HL-60/S4 treated with phorbol 12-myristate 13-acetate at 8.2 ng/mL for 4 days and 3 days (cell line): Measurements from ENCODE around the gene ANGPTL8.

Experiments
- in situ Hi-C: fragments of 300-500 bp; cut with MboI; formaldehyde crosslinking; loops from 2 replicates; pipeline ENCODE4 v1.15.0; 2022; ENCODE audit warnings: low sequenced_read_pairs

The ANGPTL8 gene, protein sequence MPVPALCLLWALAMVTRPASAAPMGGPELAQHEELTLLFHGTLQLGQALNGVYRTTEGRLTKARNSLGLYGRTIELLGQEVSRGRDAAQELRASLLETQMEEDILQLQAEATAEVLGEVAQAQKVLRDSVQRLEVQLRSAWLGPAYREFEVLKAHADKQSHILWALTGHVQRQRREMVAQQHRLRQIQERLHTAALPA

DNA sequence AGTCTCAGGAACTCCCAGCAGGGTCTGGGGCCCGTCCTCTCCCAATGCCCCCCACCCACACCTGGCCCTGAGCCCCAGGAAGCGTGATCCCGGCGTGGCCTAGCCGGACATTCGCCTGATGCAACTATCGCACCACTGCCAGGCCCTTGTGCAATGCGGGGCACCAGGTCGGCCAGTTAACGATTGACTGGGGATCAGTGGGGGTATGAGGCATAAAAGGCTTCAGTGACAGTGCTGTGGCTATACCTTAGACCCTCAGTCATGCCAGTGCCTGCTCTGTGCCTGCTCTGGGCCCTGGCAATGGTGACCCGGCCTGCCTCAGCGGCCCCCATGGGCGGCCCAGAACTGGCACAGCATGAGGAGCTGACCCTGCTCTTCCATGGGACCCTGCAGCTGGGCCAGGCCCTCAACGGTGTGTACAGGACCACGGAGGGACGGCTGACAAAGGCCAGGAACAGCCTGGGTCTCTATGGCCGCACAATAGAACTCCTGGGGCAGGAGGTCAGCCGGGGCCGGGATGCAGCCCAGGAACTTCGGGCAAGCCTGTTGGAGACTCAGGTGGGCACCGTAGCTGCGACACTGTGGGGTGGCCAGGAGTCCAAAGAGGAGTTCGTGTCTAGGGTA is at the start of gene ANGPTL8:
Gene ANGPTL8 (plus strand): TSS at position 243 of the 624 bp plus-strand sequence. CDS start 19 bp downstream, at position 262.
- in situ Hi-C loops, result no loop called here

DNA sequence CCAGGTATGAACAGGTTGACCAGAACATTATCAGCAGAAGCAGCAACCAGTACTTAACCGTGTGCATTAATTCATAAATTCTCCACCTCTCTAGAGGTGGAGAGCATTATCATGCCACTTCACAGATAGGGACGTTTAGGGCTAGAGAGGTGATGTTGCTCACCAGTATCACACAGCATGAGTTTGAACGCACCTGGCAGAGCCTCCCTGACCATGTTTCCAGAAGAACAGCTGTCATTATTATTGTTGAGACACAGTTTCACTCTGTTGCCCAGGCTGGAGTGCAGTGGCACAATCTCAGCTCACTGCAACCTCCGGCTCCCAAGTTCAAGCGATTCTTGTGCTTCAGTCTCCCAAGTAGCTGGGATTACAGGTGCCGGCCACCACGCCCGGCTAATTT is 48.9 kb upstream of the ANGPTL8 start:
- in situ Hi-C loops, result no loop called here

DNA sequence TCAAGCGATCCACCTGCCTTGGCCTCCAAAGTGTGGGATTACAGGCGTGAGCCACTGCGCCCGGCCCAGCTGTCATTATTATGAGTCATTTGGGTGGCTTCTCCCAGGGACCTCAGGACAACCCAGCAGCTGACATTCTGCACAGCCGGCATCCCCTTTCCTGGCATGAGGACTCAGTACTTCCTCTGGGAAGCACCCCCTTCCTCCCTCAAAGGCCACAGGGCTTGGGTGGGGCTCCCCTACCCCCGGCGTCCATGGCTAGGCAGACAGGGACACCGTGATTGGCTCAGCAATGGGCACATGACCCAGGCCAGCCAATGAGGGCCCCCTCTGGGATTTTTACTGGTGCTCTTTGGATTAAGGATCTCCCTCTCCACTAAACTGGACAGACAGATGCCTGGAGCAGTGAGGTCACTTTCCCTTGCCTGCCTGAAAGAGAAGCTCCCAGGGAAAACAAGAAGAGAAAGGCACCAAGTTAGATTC is 48.1 kb upstream of the ANGPTL8 start:
- in situ Hi-C loops, result no loop called here

DNA sequence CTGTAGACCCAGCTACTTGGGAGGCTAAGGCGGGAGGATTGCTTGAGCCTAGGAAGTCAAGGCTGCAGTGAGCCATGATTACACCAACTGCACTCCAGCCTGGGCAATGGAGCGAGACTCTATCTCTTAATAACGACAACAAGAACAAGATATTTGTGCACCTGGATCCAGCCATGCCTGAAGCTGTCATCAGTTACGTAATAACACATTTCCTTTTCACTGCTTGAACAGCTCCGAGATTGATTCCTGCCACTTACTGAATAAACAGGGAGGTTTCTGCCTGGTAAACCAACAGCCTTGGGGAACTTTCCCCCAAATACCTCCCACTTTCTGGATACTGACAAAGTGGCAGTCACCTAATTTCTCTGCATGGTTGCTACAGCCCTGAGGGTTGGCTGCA is 47.5 kb upstream of the ANGPTL8 start:
- in situ Hi-C loops, result no loop called here

DNA sequence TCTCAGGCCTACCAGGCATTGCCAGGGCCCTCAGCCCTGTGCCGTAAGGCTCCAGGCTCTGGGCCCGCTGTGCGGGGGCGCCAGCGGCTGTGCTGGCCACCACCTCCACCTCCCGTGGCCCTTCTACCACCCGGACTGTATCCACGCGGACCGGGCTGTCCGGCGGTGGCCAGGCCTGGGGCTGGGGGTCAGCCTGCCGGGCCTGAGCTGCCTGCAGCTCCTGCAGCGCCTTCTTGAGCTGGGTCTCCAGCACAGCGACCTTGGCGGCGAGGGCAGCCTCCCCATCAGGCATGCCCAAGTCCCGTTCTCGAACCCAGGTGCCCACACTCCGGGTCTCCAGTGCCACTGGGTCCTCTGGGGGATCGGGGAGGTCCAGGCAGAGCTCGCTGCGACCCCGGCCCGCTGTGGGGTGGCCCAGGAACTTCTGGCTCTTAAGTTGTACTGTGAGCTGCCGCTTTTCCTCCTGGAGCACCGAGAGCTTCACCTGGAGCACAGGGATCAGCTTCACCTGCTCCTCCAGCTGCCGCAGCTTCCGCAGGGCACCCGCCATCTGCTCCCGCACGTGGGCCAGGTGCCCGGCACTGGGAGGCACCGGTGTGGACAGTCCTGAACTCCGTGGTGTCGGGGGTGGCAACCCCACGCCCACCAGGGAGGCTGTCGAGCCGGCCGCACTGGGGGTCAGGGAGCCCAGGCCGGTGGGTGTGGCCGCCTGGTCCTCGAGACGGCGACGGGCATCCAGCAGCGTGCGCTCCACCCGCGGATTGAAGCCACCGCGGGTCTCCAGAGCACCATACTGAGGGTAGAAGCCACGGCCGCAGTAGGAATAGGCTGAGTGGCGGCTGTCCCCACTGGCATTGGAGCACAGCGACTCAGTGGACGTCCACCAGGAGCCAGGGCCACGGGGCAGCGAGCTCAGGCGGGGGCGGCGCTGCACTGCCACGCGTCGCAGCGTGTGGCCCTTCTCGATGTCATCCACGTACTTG is 46.2 kb upstream of the ANGPTL8 start:
- in situ Hi-C loops, result no loop called here

DNA sequence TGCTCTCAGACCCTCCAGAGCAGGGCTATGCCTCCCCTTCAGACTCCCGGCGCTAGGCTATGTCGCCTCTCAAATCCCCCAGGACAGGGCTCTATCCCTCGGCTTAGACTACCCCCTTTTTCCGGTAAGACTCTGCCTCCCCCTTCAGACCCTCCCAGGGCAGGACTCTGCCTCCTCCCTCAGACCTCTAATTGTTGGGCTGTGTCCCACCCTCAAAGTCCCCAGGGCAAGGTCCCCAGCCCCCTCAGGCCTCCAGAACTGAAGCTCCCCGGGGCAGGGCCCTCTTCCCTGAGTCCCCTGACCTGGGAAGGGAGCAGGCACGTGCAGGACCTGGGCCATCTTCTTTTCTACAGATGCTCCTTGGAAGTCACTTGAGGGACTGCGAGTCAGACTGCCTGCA is 45.2 kb upstream of the ANGPTL8 start:
- in situ Hi-C loops, result no loop called here

DNA sequence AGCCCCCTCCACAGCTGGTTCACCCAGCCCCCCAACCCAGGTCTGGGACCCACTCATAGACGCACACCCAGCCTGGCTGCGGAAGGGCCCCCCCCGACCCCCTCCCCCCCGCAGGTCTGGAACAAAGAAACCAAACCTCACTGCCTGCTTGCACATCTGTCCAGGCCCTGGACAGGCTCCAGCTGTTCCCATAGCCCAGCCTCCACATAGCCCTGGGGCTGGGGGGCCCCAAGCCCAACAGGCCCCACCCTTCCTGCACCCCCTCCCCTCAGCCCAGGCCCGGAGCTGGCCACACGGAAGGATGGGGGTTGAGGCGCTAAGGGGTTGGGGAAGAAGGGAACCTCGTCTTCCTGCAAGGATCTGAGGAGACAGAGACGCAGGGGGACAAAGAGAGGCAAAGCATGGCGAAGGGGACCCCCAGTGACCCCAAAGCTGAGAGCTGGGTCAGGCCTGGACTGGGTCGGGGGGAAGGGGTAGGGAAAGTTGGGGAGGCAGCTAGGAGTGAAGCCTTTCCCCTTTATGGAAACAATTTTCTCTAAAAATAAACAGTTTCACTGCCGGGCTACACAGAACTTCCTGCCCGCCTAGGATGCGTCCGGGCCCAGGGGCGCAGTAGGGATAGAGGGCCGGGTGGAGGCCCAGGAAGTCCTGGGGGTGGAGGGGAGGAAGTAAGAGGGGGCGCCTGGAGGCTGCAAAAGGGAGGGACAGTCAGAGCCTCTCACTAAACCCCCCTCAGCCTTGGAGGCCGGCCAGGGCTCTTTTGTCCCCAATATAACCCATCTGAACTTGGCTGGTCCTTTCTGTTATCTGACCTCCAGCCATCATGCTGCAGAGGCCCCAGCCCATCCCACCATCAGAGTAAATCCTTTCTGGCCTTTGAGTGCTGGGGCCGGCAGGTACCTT is 44.5 kb upstream of the ANGPTL8 start:
- in situ Hi-C loops, result no loop called here

DNA sequence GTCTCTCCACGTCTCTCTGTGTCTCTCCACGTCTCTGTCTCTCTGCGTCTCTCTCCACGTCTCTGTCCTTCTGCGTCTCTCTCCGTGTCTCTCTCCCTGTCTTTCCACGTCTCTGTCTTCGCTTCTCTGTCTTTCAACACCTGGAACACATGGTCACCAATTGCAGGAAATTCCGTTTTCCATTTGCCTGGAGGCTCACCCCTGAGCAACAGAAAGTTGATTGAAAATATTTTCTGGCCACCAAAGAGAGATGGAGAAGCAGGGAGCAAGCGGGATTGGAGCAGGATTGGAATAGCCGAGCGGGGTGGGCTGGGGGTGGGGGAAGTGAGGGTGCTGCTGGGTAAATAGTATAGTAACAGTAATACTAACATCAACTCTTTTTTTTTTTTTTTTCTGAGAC is 43.7 kb upstream of the ANGPTL8 start:
- in situ Hi-C loops, result no loop called here

DNA sequence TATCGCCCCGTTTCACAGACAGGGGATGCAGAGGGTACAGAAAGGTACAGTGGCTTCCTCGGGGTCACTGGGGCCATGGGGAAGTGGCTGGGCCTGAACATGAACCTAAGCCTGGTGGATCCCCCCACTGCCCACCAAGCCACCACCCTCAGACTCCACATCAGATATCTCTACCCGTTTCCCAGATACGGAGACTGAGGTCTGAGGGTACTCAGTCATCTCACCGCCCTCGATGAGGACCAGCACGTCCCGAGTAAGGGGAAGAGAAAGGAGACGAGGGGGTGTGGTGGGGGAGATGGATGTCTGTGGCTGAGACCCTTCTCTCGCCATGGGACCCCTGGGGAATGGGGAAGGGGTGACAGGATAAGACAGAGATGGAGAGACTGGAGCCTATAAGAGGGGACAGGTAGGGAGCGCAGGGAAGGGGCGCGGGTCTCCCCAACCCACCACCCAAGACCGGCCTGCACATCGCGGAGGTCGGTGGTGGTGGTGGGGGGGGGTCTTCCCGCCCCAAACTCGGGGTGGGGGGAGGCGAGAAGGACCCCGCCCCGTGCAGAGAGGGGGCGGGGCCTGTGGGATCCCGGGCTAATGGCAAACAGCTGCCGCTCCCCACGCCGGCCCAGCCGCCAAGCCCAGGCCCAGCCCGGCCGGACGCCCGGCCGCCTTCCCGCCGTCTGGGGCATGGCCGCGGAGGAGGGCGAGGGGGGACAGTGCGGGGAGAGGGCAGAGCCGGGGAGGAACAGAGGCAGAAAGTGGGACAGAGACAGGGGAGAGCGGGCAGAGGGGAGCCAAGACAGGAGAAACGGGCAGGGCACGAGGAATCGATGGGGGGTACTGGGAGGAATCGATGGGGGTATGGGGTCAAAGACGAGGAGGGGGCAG is 42.8 kb upstream of the ANGPTL8 start:
- in situ Hi-C loops, result no loop called here

DNA sequence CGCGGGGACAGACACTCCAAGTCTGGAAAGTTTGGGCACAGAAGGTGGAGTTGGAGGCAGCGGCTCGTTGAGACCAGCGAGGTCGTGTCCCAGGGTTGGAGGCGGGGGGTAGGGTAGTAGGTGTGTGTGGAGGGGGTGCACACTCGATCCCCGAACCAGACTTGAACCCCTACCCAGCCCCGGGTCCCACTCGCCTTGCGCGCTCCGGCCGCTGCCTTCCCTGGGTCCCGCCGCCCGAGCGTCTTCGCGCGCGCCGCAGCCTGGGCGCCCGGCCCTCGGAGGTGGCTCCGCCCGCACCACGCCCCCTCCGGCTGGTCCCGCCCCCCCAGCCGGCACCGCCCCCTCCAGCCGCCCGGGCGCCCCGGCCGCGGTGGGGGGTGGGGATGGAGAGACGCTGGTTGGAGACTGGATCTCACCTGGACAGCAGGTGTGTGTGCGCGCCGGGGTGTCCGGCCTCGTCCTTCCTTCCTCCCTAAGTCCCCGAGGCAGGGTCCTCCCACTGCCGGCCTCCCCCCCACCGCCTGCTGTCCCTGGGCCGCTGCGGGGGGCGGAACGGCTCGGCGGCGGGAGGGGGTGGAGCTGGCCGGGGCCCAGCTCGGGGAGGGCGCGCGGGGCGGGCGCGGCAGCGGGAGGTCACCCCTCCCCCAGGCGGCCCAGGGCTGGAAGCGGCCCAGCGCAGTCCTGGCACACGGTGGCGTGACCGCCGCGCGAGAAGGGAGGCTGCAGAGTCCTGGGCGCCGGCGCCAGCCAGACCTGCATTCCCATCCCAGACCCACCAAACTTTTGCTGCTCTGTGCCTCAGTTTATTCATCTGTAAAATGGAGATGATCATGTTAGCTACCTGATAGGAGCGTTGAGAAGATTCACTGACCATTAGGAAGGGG is 41.9 kb upstream of the ANGPTL8 start, which contains the start of gene KANK2:
Gene KANK2 (minus strand): TSS at position 255 of the 884 bp plus-strand sequence. CDS start 3,034 bp downstream, outside the sequence.
- in situ Hi-C loops, result no loop called here

DNA sequence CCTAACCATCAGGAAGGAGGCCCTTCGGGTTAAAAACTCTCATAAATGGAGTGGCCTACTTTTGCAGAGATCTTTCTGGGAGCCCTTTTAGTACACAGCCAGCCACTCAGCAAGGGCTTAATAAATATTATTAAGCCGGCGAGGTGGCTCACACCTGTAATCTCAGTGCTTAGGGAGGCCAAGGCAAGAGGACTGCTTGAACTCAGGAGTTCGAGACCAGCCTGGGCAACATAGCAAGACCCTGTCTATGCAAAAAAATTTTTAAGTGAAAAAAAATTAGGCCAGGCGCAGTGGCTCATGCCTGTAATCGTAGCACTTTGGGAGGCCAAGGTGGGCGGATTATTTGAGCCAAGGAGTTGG is 41.3 kb upstream of the ANGPTL8 start:
- in situ Hi-C loops, result no loop called here

DNA sequence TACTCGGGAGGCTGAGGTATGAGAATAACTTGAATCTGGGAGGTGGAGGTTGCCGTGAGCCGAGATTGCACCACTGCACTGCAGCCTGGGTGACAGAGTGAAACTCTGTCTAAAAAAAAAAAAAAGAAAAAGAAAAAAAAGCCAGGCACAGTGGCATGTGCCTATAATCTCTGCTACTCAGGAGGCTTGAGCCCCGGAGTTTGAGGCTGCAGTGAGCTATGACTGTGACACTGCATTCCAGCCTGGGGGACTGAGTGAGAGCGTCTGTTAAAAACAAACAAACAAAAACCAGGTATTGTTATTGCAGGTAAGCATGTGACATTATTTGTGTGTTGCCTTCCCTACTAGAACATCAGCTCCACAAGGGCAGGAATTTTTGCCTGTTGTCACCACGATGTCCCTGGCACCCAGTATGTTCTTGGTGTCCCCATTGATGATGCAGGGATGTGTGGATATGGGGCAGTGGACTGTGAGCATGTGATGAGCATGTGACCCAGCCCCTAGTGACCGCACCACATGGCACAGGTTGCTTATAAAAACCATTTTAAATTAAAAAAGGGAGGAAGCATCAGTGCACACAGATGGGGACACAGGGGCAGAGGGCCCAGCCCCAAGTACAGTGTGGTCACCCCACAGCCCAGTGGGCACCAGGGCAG is 40.5 kb upstream of the ANGPTL8 start:
- in situ Hi-C loops, result no loop called here

DNA sequence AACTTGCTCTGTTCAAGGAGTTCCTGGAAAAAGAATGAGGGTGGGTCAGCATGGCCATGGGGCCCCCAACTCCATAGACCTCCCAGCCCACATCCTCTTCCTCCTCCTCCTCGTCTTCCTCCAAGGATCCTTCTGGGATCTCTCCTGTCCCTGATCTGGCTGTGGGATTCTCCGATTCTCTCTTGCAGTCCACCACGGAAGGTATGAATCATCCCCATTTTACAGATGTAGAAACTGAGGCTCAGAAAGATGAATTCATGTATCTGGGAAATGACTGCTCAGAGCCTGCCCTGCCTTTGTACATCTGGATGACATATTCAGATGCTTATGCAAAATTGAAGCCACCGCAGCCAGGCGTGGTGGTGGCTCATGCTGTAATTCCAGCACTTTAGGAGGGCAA is 39.9 kb upstream of the ANGPTL8 start:
- in situ Hi-C loops, result no loop called here

DNA sequence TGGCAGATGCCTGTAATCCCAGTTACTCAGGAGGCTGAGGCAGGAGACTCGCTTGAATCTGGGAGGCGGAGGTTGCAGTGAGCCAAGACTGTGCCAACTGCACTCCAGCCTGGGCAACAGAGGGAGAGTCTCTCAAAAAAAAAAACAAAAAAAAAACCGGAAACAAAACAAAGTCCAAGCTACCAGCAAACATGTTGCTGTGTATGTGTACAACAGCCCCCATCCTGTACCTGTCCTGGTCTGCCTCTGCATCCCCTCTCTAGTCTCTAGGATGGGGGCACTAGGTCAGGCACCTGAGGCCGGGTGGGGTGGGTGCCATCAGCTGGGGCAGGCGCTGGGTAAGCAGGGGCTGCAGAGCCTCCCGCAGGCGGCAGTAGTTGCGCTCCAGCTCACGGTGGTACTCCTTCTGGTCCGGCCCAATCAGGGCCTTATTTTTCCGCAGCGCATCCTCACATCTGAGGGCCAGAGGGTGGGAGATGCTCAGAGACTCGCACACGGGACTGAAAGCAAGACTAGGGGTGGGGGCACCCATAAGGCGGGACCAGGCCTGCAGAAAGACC is 39.3 kb upstream of the ANGPTL8 start:
- in situ Hi-C loops, result no loop called here

DNA sequence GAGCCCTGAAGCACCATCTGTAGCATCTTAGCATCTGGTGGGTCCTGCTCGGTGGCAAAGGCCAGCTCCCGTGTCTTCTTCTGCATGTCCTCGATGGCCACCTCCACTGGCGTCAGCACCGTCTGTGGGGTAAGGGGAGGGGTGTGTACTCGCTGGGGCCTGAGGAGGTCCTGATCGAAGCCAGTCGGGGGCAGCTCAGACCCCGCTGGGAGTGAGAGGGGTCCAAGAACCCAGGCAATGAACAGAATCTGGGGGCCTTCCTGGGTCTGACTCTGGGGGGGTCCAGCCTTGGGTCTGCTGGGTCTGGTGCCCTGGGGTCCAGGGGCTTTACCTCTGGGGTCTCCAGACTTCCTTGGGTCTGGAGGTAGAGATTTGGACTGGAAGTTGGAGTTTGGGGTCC is 38.5 kb upstream of the ANGPTL8 start:
- in situ Hi-C loops, result no loop called here

DNA sequence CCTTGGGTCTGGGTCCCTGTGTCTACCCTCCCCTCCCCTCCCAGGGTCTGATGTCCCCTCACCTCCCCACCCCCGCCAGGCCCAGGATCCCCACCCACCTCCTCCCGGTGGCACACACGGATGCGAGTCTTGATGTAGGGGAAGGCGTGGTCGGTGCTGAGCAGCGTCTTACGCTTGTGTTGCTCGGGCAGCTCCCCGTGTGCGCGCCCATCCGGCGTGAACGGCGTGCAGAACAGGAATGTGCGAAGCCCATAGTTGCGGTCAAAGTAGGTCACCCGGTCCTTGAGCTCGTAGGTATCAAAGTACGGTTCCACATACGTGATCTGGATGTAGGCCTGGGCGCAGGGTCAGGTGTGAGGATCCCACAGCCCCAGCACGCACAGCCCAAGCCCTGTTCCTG is 37.6 kb upstream of the ANGPTL8 start:
- in situ Hi-C loops, result no loop called here

DNA sequence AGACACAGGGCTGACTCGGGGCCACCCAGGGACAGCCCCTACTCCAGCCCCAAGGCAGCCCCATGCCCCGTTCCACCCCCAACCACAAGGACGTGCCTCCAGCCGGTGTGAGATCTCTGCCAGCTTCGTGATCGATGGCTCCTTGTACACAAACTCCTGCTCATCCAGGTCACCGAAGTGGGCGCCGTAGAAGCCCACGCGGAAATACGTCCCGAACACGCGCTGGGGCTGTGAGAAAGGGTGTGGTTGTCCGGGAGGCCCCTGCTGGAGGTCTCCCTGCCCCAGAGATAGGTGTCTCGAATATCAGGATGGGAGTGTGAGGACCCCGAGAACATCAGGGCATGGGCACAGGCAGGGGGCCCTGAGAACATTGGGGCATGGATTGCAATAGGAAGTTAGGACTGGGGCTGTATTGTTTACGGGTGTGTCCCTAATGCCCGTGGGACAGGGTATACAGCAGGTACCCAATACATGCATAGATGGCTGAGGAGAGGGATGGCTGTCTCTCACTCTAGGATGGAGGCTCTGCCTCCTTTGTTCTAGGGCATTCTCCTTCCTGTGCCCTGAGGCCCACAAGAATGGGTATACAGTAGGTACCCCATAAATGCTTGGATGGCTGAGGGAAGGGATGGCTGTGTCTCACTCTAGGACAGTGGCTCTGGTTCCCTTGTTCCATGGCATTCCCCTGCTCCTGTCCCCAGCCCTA is 36.8 kb upstream of the ANGPTL8 start:
- in situ Hi-C loops, result no loop called here
